Fibroblast of peridontal ligament (primary cell): Measurements from ENCODE around the gene ARHGEF37.
A peak's percentile ranks its signal among the peaks of the same experiment; 100 is the strongest.
"Not testable (repeated sequence)": the region's sequence is repeated elsewhere in the genome, so short reads cannot be mapped to it uniquely, and the experiment has no call there.

Experiments
- DNase-seq: peaks from one replicate; pipeline ENCODE4 v3.0.0-alpha.2; 2010; ENCODE audit errors: extremely low read depth

Gene ARHGEF37

DNA sequence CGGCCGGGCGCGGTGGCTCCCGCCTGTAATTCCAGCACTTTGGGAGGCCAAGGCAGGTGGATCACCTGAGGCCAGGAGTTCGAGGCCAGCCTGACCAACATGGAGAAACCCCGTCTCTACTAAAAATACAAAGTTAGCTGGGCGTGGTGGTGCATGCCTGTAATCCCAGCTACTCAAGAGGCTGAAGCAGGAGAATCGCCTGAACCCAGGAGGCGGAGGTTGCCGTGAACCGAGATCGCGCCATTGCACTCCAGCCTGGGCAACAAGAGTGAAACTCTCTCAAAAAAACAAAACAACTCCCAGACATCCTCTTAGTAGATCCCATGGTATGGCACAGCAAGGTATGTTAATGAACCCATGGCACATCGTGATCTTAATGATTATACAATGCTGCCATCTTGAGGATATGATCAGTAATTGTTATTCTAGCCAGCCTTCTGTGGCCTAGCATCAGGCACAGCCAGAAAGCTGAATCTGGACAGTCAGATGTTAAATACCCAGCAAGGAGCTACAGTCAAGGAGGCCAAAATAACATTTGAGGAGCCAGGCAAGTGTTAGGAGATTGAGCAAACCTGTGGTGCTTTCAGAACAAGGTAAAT lies 16.7 kb upstream of the ARHGEF37 start:
- peak; percentile 92 for DNase-seq

- no peak for DNase-seq
Observed at GRCh38 chr5:149567226-149567625, 14.1 kb upstream of the ARHGEF37 start.

- DNase-seq, result no peak
Observed at GRCh38 chr5:149572170-149572569, 9.1 kb upstream of the ARHGEF37 start.

DNA sequence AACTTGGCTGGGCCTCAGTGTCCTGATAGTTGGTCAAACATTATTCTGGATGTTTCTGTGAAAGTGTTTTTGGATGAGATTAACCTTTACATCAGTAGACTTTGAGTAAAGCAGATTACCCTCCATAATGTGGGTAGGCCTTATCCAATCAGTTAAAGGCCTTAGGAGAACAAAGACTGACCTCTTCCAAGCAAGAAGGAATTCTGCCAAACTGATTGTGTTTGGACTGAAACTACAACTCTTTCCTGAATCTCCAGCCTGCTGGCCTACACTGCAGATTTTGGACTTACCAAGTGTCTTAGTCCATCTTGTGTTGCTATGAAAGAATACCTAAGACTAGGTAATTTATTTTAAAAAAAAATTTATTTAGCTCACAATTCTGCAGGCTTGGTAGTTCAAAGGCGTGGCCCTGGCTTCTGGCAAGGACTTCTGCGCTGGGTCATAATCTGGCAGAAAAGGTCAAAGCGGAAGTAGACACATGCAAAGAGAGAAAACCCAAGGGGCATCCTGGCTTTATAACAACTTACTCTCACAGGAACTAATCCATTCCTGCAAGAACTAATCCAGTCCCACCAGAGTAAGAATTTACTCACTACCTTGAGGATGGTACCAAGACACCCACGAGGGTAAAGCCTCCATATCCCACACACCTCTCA lies 8.6 kb upstream of the ARHGEF37 start:
- no peak for DNase-seq

DNA sequence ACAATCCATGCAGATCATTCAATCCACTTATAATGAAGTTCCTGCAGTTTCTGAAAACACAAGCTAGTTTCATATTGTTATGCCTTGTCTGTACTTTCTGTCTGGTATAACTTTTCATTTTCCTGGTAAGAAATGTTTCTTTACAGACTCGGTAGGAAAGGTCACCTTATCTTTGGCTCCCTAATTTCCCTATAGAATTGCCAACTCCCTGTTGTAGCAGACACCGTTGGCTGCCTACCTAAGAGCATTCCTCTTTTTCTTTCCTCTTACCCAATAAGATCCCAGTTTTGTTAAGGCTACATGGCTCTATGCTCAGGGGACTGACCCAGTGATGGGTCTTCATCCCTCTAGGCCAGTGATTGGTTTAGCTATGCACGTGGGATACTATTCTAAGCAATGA lies 6.2 kb upstream of the ARHGEF37 start:
- DNase-seq, result no peak

DNA sequence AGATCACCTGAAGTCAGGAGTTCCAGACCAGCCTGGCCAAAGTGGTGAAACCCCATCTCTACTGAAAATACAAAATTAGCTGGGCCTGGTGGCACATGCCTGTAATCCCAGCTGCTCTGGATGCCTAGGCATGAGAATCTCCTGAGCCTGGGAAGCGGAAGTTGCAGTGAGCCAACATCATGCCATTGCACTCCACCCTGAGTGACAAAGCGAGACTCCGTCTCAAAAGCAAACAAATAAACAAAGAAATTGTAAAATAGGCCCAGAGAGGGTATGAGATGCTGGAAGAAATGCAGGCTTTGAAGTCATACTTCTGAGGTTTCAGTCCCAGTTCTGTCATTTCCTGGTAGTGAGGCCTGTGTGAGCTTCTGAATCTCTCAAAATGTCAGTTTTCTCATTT lies 5.3 kb upstream of the ARHGEF37 start:
- no peak for DNase-seq

- DNase-seq, result no peak
Observed at GRCh38 chr5:149578896-149579295, 2.4 kb upstream of the ARHGEF37 start.

GRCh38 chr5:149580808-149581191 lies 498 bp upstream of the ARHGEF37 start:
- no peak for DNase-seq

GRCh38 chr5:149581931-149582768 lies 852 bp downstream of the ARHGEF37 start:
- DNase-seq, result no peak

- DNase-seq, result peak; percentile 60
Observed at GRCh38 chr5:149583394-149583793, 2.1 kb downstream of the ARHGEF37 start.

DNA sequence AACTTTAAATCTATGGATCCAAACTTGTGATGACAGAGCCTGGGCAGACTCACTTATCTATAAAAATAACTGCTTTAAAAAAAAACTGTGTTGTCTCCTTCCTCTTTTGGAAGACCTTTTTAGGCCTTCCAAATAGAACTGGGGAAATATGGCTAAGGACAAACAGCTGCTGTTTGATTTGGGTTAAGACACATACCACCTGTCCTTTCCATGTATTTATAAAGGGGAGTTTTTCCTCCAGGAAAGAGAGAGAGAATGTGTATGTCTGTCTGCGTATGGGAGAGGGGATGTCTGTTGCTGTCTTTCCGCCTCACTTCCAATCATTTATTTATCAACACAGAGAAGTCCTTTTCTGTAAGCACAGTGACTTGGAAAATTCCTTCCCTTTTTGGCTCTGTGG lies 2.8 kb downstream of the ARHGEF37 start:
- no peak for DNase-seq

- DNase-seq, result no peak
Observed at GRCh38 chr5:149585910-149586309, 4.6 kb downstream of the ARHGEF37 start.

DNA sequence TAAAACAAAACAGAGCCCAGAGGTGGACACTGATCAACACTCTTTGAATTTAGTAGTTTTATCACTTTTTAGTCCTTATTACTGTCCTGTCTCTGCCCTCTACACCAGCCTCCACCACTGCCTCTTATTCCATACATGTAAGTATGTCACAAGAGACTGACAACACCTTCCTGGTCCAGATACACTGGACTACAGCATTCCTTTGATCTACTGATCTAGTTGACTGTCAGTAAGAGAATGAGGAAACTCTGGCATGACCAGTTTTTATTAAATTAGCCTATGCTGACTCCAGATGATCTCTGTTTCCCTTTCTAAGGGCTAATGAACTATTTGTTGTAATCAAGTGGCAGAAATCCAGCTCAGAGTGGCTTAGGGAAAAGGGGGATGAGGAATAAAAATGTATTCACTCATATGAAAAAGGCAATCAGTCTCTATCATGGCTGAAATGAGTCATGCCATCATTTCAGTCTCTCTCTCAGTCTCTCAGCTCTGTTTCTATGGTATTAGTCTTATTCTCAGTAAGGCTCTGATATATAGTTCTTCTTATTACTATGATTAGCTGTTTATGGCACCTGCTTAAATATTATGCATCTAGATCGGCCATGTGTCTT lies 5.5 kb downstream of the ARHGEF37 start:
- DNase-seq, result no peak

DNA sequence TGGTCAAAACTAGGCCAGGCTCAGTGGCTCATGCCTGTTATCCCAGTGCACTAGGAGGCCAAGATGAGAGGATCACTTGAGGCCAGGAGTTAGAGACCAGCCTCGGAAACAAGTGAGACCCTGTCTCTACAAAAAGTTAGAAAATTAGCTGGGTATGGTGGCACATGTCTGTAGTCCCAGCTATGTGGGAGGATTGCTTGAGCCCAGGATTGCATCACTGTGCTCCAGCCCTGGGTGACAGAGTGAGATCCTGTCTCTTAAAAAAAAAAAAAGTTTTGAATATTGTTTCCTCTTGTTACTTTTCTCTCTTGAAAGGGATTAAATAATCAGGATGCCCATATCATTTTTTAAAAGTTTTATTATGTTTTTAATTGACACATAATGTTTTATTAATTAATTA lies 7.6 kb downstream of the ARHGEF37 start:
- DNase-seq, result no peak

GRCh38 chr5:149593370-149593769 lies 12.1 kb downstream of the ARHGEF37 start:
- DNase-seq, result no peak

- no peak for DNase-seq
Observed at GRCh38 chr5:149594206-149594895, 13.1 kb downstream of the ARHGEF37 start.

DNA sequence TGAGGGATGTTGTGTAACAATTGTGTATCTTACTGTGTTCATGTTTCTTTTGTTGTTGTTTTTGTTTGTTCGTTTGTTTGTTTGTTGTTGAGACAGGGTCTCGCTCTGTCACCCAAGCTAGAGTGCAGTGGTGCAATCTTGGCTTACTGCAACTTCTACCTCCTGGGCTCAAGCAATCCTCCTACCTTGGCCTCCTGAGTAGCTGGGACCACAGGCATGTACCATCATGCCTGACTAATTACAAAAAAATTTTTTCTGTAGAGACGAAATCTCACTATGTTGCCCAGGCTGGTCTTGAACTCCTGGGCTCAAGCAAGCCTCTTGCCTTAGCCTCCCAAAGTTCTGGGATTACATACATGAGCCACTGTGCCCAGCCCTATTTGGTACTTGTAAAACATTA lies 13.8 kb downstream of the ARHGEF37 start:
- not testable (repeated sequence) for DNase-seq

- no peak for DNase-seq
Observed at GRCh38 chr5:149596712-149597111, 15.4 kb downstream of the ARHGEF37 start.

DNA sequence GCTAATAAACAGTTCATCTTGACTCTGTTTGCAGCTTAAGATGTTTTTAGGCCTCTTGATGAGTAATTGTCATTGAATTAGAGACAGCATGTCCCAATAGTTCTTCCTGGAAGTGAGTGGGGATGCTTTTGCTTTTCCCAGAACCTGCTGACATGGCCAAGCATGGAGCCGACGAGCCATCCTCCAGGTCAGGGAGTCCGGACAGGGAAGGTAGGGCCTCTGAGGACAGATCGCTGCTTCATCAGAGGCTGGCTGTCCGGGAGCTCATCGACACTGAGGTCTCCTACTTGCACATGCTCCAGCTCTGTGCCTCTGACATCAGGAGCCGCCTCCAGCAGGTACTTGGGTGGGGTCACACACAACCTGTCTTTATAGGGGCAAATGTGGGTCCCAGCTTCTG lies 16.3 kb downstream of the ARHGEF37 start:
- DNase-seq, result no peak

GRCh38 chr5:149598234-149598633 lies 16.9 kb downstream of the ARHGEF37 start:
- DNase-seq, result not testable (repeated sequence)

DNA sequence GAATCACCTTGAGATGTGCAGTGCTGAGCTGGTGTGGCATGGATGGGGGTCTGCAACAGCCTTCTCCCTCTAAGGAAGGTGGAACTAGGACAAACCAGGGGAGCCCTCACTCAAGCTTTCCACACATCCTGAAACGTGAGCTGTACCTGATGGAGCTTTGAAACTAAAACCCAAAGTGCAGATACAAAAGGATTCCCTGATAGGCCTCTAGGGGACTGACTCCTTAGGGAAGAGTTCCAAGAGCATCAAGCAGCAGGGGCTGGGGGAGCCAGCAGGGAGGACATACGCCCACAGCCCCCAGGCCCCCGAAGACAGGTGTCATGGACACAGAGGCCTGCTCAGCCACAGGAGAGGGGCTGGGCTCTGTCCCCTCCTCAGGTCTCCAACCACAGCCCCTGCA lies 17.7 kb downstream of the ARHGEF37 start:
- DNase-seq, result no peak

- no peak for DNase-seq
Observed at GRCh38 chr5:149599375-149599774, 18.1 kb downstream of the ARHGEF37 start.
